Pancreas (tissue), 10 donors: Measurements from ENCODE around the gene CAMK2G. TPM values are rescaled to one million over a fixed set of nuclear protein-coding genes. Genes with fewer than 3 reads are reported as not detected.
"Not testable (repeated sequence)": the region's sequence is repeated elsewhere in the genome, so short reads cannot be mapped to it uniquely, and the experiment has no call there.

Experiments used
- ATAC-seq, 4 donors: fragments of 200-7000 bp; cut with Tn5 transposase; one replicate each; pipeline versions ENCODE4 v1.8.0 to v1.9.1; 2020; ENCODE audit warnings: mild to moderate bottlenecking in 4 of 4, moderate library complexity in 4 of 4
- DNase-seq, 6 donors: peaks; one replicate each; pipeline ENCODE4 v3.0.0-alpha.2; 2020
- FAIRE-seq: peaks from 2 replicates; lab custom pipeline; 2012; peaks lifted over from hg19 to GRCh38; lab: Jason Lieb, UNC
- H3K27ac ChIP-seq, 4 donors: fragments of 200-600 bp; sonication (generic); 1 replicate in 3 of 4; 2 replicates in 1 of 4; pipeline versions ENCODE4 v1.5.0 to v1.8.0; 2020
- H3K27me3 ChIP-seq, 4 donors: fragments of 200-600 bp; one replicate each; pipeline ENCODE4 v1.8.0; 2021
- H3K36me3 ChIP-seq, 3 donors: fragments of 200-600 bp; sonication (generic) in 1 of 3; one replicate each; pipeline versions ENCODE4 v1.5.0 to v1.8.0; 2020 to 2021
- H3K4me1 ChIP-seq, 3 donors: fragments of 200-600 bp; one replicate each; pipeline ENCODE4 v1.8.0; 2021
- H3K4me3 ChIP-seq, 4 donors: fragments of 200-600 bp; sonication (generic) in 2 of 4; one replicate each; pipeline versions ENCODE4 v1.5.0 to v1.8.0; 2020 to 2021
- H3K9me3 ChIP-seq, 4 donors: fragments of 200-600 bp; one replicate each; pipeline ENCODE4 v1.8.0; 2021
- CTCF ChIP-seq, 4 donors: fragments of 200-600 bp; sonication (generic) in 3 of 4; IDR thresholded peaks; one replicate each; pipeline versions ENCODE4 v1.5.0 to v1.8.0; 2021; ENCODE audit warnings: antibody characterized with exemption in 4 of 4
- WGBS, 2 donors: extraction: QIAGEN DNeasy Blood & Tissue Kit; methylation state at CpG; one replicate each; pipeline ENCODE4 v1.1.7; 2013; 5-methylcytosine and 5-hydroxymethylcytosine counted together
- intact Hi-C, 3 donors: fragments of 100-400 bp; cut with DNase I; formaldehyde crosslinking; loops; one replicate each; pipeline versions ENCODE4 v1.11.1 to v1.14.2; 2022
- polyA plus RNA-seq, 2 donors: library from polyadenylated mRNA; stranded (reverse); fragments of 200-250 nt; gene quantifications; one replicate each; pipeline ENCODE4 v1.2.3, GENCODE V29; 2013
- total RNA-seq, 6 donors: library from RNA; stranded (reverse); fragmentation: NEBNext Ultra II Directional in 4 of 6; extraction: Animal tissue kit (Norgen Biotek cat#: 25700) in 4 of 6; gene quantifications; one replicate each; pipeline versions ENCODE4 v1.2.1 to v1.2.4, GENCODE V29; 2021 to 2023
- donor health status: healthy with polysubstance abuse.
- donor health status: DM: no; HTN: no; CAD: no; lungs with moderate emphysema.
- donor health status: DM: no; HTN: no; CAD: no.
- donor health status: control.
- donor health status: control.
- donor health status: Bipolar disorder and iron deficiency.
- donor health status: DM: yes; HTN: yes; CAD: no.
- donor health status: DM: no; HTN: no; CAD: no.
- donor health status: DM: no; HTN: no; CAD: no.
- donor health status: DM: yes; HTN: yes; CAD: no.

The CAMK2G gene
- total and polyA plus RNA-seq, 8 donors = 5.3 to 18.4 (median 8.3) TPM

DNA sequence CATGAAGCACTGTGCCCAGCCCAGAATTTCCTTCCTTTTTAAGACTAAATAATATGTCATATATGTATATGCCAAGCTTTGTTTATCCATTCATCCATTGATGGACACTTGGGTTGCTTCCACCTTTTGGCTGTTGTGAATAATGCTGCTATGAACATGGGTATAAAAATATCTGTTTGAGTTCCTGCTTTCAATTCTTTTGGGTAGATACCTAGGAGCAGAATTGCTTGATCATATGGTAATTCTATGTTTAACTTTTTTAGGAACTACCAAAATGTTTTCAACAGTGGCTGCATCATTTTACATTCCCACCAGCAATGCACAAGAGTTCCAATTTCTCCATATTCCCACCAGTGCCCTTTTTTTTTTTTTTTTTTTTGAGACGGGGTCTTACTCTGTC lies 23.3 kb upstream of the CAMK2G start:
- DNase-seq (no peak), ATAC-seq (no peak), FAIRE-seq (no peak)
- H3K27me3 ChIP-seq = no peaks in the 10 kb centered on the region
- H3K4me1 ChIP-seq = peaks cover 0 to 17% (median 4%) of the 10 kb centered on the region in 3 donors
- 79 to 93% methylated on average over 1 of the region's 1 CpG for WGBS, 2 donors
- H3K27ac ChIP-seq = no peak overlapping the region
- no peak overlapping the region for H3K4me3 ChIP-seq
- TF ChIP-seq CTCF (IDR thresholded peaks at IDR 0.05) = no peak
- no peaks in the 10 kb centered on the region for H3K36me3 ChIP-seq
- no peaks in the 10 kb centered on the region for H3K9me3 ChIP-seq
- intact Hi-C loops = no loop called here

DNA sequence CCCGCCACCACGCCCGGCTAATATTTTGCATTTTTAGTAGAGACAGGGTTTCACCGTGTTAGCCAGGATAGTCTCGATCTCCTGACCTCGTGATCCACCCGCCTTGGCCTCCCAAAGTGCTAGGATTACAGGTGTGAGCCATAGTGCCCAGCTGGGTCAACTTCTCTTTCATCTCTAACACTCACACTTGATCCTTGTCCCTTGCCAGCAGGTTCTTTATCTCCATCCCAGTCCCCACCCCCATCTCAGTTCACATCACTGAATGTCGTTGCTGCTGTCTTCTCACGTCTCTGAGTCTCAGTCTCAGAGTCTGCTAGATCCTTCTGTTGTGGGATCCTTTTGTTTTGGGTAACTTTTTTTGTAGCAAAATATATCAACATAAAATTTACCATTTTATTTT lies 21.0 kb upstream of the CAMK2G start:
- H3K27ac ChIP-seq, H3K27me3 ChIP-seq, FAIRE-seq, ATAC-seq, H3K4me3 ChIP-seq, H3K36me3 ChIP-seq, H3K9me3 ChIP-seq, DNase-seq, intact Hi-C loops: not testable (repeated sequence)
- WGBS, 2 donors = 95 to 96% methylated on average over 9 of the region's 9 CpGs
- peaks cover 0 to 14% (median 4%) of the 10 kb centered on the region in 3 donors for H3K4me1 ChIP-seq

GRCh38 chr10:73894245-73894971 lies 20.1 kb upstream of the CAMK2G start:
- no peaks in the 10 kb centered on the region for H3K9me3 ChIP-seq
- H3K27ac ChIP-seq = no peak overlapping the region
- intact Hi-C loops = loop anchor here in 1 of 3 donors (5.0 kb wide), 1 partner anchor 43 kb away; no protein-coding TSS in a partner anchor
- no peak for TF ChIP-seq CTCF (IDR thresholded peaks at IDR 0.05)
- FAIRE-seq (no peak), ATAC-seq (peak in 1 of 4 donors; percentile 14), DNase-seq (no peak)
- no peaks in the 10 kb centered on the region for H3K27me3 ChIP-seq
- H3K4me1 ChIP-seq = peaks cover 0 to 9% (median 4%) of the 10 kb centered on the region in 3 donors
- no peaks in the 10 kb centered on the region for H3K36me3 ChIP-seq
- 77 to 85% methylated on average over 6 of the region's 6 CpGs for WGBS, 2 donors
- H3K4me3 ChIP-seq = no peak overlapping the region

- FAIRE-seq (no peak), ATAC-seq (no peak), DNase-seq (no peak)
- H3K36me3 ChIP-seq = no peaks in the 10 kb centered on the region
- no peak overlapping the region for H3K4me3 ChIP-seq
- WGBS, 2 donors = 79 to 85% methylated on average over 8 of the region's 8 CpGs
- intact Hi-C loops = loop anchor here in 1 of 3 donors (5.0 kb wide), 1 partner anchor 44 kb away; no protein-coding TSS in a partner anchor
- no peaks in the 10 kb centered on the region for H3K27me3 ChIP-seq
- no peaks in the 10 kb centered on the region for H3K9me3 ChIP-seq
- TF ChIP-seq CTCF (IDR thresholded peaks at IDR 0.05) = no peak
- H3K27ac ChIP-seq = no peak overlapping the region
- peaks cover 6 to 8% (median 6%) of the 10 kb centered on the region in 3 donors for H3K4me1 ChIP-seq
Observed at GRCh38 chr10:73893426-73893825, 19.1 kb upstream of the CAMK2G start.

GRCh38 chr10:73892310-73893030 lies 18.1 kb upstream of the CAMK2G start:
- WGBS, 2 donors = 74 to 75% methylated on average over 10 of the region's 10 CpGs
- no peaks in the 10 kb centered on the region for H3K9me3 ChIP-seq
- DNase-seq = no peak
- no peak for TF ChIP-seq CTCF (IDR thresholded peaks at IDR 0.05)
- H3K27ac ChIP-seq = no peak overlapping the region
- no peak for ATAC-seq
- peaks cover 13 to 17% (median 16%) of the 10 kb centered on the region in 3 donors for H3K4me1 ChIP-seq
- H3K27me3 ChIP-seq = no peaks in the 10 kb centered on the region
- no peak overlapping the region for H3K4me3 ChIP-seq
- no peaks in the 10 kb centered on the region for H3K36me3 ChIP-seq
- intact Hi-C loops = loop anchor here in 1 of 3 donors (5.0 kb wide), 1 partner anchor 45 kb away; no protein-coding TSS in a partner anchor
- no peak for FAIRE-seq
